NCI-H146 treated with DMSO at 0.1 percent for 48 hours (cell line): Measurements from ENCODE around the gene RANBP10.
"Not testable (repeated sequence)": the region's sequence is repeated elsewhere in the genome, so short reads cannot be mapped to it uniquely, and the experiment has no call there.

Source experiments
- DNase-seq: peaks from one replicate; lab custom pipeline; 2025; ENCODE audit not compliant: unreplicated experiment; lab: John Stamatoyannopoulos, UW

Gene RANBP10

GRCh38 chr16:67806428-67807147 is at the start of gene RANBP10, which contains the start of gene TSNAXIP1:
Gene RANBP10 (minus strand): TSS chr16:67806560. CDS start chr16:67806536, 24 bp downstream.
Gene TSNAXIP1 (plus strand): TSS chr16:67806889. CDS start chr16:67807150, 261 bp downstream.
- peak; percentile 96 for DNase-seq

DNA sequence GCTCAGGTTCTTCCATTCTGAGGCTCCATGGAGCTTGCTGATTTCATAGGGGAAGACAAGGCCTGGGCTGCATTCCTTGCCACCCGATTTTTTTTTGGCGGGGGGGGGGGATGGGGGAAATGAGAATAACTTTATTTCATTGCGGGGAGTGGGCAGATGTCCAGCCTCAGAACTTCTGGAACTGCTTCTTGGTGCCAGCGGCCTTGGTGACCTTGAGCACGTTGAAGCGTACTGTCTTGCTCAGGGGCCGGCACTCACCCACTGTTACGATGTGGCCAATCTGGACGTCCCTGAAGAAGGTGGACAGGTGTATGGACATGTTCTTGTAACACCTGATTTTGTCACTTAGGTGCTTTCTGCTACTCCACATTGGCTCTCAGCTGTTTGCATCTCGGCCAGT is 49.4 kb upstream of the RANBP10 start:
- no peak for DNase-seq

GRCh38 chr16:67853670-67854069 is 47.3 kb upstream of the RANBP10 start:
- no peak for DNase-seq

DNA sequence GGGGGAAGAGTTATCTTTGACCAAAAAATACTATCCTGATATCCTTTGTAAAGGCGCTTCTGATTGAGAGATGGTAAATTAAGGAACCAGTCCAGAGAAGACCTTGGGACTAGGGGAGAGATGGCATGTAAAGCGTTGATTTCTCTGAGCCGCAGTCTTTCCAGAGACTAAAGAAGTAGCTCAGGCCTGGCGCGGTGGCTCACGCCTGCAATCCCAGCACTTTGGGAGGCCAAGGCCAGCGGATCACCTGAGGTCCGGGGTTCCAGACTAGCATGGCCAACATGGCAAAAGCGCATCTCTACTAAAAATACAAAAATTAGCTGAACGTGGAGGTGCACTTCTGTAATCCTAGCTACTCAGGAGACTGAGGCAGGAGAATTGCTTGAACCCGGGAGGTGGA is 41.8 kb upstream of the RANBP10 start:
- no peak for DNase-seq

DNA sequence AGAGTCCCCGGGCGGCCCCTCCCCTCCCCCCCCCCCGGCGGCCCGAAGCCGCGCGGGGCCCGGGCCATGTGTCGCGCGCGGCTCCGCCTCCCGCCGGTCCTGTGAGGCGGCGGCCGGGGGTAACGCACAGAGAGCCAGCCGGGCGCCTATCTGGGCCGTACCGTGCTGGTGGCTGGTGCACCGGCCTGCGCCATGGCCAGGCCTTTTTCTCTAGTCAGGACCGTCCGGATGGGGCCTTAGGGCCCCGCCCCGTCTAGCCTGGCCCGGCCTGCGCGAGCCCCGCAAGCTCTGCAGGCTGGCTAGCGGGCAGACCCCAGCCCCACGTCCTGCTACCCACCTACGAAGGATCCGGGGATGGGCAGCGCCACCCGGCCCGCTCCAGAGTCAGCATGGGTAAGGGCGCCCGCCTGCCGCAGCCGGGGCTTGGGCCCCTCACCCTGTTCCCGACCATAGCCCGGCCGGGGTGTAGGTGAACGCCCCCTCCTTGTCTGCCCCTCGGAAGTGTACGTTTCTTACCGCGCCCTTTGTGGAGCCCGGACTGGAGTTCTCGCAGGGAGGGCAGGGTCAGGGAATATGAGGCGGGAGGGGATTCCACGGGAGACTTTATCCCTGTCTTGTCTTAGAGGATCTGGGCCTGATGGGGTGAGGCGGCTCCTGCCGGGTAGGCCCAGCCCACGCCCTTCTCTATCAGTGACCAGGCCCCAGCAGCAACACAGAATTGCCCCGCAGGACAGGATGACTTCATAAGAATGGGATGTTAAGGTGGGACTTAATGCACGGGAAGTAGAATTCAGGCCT is 40.9 kb upstream of the RANBP10 start, which contains the start of gene CENPT:
TSS of gene CENPT (minus strand) at position 630 of the 798 bp plus-strand sequence. CDS start 13,834 bp downstream, outside the sequence.
- no peak for DNase-seq

DNA sequence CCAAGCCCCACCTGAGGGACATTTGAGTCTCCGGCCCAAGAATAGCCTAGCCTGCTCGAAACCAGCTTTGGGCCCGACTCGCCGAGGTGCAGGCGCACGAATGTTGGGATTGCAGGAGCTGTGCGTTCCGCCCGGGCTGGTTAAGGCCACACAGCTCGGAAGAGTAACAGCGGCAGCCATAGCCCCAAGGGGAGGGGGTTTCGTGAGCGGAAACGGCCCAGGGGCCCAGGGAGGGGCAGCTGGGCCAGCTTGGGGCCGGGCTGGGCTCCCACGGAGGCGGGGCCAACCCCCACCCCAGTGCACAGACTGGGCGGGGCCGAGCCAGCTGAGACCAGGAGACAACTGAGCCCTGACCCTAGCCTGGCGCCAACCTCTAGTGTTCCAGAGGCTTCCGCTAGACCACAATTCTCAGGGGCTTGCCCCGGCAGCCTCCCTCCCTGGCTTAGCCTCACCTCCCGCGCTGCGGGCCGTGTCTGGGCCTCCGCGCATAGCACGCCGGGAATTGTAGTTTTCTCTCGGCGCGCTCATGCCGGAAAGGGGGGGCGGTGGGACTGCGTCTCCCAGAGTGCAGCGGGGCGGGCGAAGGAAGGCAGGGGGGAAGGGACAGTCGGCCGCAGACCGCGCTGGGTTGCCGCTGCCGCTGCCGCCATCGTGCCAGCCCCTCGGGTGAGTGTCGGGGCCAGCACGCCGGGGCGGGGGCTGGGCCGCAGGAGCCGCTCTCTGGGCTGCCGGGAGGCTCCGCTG is 40.1 kb upstream of the RANBP10 start, which contains the start of gene NUTF2:
TSS of gene NUTF2 (plus strand) at position 614 of the 744 bp plus-strand sequence. CDS start 18,198 bp downstream, outside the sequence.
- peak; percentile 81 for DNase-seq

- DNase-seq = no peak
Observed at GRCh38 chr16:67846063-67846319, 39.6 kb upstream of the RANBP10 start.

- DNase-seq = no peak
Observed at GRCh38 chr16:67845291-67846062, 39.1 kb upstream of the RANBP10 start.

- DNase-seq = no peak
Observed at GRCh38 chr16:67844497-67844896, 38.1 kb upstream of the RANBP10 start.

GRCh38 chr16:67843343-67843765 is 37.0 kb upstream of the RANBP10 start:
- no peak for DNase-seq

GRCh38 chr16:67842509-67843342 is 36.4 kb upstream of the RANBP10 start:
- no peak for DNase-seq

- DNase-seq = peak; percentile 81
Observed at GRCh38 chr16:67841816-67842508, 35.6 kb upstream of the RANBP10 start, which contains the start of gene THAP11. Gene THAP11 (plus strand): TSS chr16:67842320. CDS start chr16:67842555, 235 bp downstream.

DNA sequence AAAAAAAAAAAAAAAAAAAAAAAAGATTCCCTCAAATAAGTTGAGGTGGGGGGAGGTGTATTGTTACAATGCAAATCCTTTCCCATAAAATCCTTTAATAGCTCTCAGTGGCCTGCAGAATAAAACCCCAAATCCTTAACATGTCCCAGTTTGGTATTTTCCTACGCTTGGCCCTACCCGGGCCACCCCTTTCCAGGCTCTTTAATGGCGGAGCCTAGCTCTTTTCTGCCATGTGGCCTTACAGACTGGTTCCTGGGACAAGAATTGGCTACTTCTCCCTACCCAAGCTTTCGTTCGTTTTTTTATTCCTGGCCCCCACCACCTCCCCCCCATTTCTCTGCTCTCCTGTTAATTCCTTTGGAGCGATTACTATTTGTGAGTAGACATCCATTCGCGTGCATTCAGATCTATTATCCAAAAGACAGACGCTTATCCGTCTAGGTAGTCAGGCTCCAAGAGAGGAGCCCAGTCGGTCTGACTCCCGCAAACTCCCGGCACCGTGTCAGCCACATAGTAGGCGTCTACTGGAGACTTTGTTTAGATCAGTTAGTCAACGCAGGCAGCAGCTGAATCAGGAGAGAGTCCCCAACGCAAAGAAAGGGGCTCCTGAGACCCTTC is 34.9 kb upstream of the RANBP10 start:
- DNase-seq = no peak

GRCh38 chr16:67837811-67838210 is 31.5 kb upstream of the RANBP10 start:
- DNase-seq = no peak

DNA sequence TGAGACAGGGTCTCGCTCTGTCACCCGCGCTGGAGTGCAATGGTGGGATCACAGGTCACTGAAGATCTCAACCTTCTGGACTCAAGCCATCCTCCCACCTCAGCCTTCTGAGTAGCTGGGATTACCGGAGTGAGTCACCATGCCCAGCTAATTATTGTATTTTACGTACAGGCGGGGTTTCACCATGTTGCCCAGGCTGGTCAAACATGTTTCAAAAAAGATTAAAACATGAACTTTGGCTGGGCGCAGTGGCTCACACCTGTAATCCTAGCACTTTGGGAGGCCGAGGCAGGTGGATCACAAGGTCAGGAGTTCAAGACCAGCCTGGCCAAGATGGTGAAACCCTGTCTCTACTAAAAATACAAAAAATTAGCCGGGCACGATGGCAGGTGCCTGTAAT is 30.8 kb upstream of the RANBP10 start:
- not testable (repeated sequence) for DNase-seq

GRCh38 chr16:67834242-67834614 is 27.9 kb upstream of the RANBP10 start:
- DNase-seq = no peak

DNA sequence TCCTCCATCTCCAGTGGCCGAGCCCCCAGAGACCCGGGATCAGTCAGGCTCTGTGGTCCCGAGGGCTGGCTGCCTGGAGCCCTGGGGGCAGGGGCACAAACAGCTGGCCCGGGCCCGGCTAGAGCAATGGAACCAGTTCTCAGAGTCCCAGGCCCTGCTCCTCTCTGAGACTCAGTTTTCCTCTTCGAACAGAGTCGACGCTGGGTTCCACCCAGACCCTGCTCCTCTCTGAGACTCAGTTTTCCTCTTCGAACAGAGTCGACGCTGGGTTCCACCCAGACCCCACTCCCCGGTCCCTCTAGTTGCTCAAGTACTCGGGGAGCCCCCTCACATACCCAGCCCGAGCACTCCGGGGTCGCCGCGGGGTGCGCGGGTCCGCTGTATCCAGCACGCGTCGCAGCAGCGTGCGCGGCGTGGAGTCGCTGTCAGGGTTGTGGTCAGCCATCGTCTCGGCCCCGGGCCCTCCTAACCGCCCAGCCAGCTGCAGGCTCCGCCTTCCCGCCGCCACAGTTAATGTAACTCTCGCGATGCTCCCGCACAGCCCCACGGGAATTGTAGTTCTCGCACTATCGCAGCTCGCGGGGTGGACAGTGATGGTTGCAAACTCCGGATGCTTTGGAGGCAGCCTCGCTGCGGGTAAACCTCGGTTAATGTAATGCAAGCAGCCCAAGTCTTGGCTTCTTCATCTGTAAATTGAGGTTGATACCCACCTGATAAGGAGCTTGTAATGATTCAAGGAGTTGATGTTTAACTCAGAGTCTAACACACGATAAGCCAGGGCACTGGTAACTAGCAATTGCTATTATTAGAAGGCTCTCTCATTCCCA is 27.3 kb upstream of the RANBP10 start:
- DNase-seq = peak; percentile 73

GRCh38 chr16:67833030-67833414 is 26.7 kb upstream of the RANBP10 start:
- no peak for DNase-seq
